Fibroblast of lung (primary cell): Measurements from ENCODE around the gene KLRB1. TPM values are rescaled to one million over a fixed set of nuclear protein-coding genes. Genes with fewer than 3 reads are reported as not detected.

Source experiments
- DNase-seq, 2 donors: peaks; one replicate each; pipeline versions ENCODE4 v3.0.0 to v3.0.0-alpha.2; 2010; ENCODE audit warnings: low read depth in 2 of 2
- H2AFZ ChIP-seq: 2 replicates; pipeline ENCODE4 v1.5.1; 2012; ENCODE audit warnings: low read length, control low read depth, inconsistent platforms
- H3K27ac ChIP-seq: 2 replicates; pipeline ENCODE4 v1.5.1; 2011; ENCODE audit warnings: low read length, control low read depth; ENCODE audit not compliant: insufficient read depth
- H3K27me3 ChIP-seq: 2 replicates; pipeline ENCODE4 v1.5.1; 2011; ENCODE audit warnings: mild to moderate bottlenecking, low read length; ENCODE audit not compliant: control insufficient read depth, insufficient read depth
- H3K36me3 ChIP-seq: 2 replicates; pipeline ENCODE4 v1.5.1; 2011; ENCODE audit warnings: low read length; ENCODE audit not compliant: control insufficient read depth, insufficient read depth
- H3K4me1 ChIP-seq: 2 replicates; pipeline ENCODE4 v1.5.1; 2011; ENCODE audit warnings: low read length; ENCODE audit not compliant: control insufficient read depth, insufficient read depth; ENCODE audit errors: extremely low read depth
- H3K4me2 ChIP-seq: 2 replicates; pipeline ENCODE4 v1.5.1; 2011; ENCODE audit warnings: low read length, control low read depth; ENCODE audit not compliant: insufficient read depth; ENCODE audit errors: extremely low read depth
- H3K4me3 ChIP-seq, 4 experiments: fragments of 200-600 bp in 1 of 4; sonication (generic) in 1 of 4; replicated peaks in 1 of 4; 2 replicates each; pipeline ENCODE4 v1.5.1; 2011 to 2016; ENCODE audit warnings: low read length in 4 of 4, low read depth in 3 of 4, mild to moderate bottlenecking in 3 of 4, control low read depth in 2 of 4, inconsistent platforms in 1 of 4, mixed read lengths in 1 of 4; ENCODE audit not compliant: insufficient read depth in 1 of 4; ENCODE audit errors: control extremely low read depth in 1 of 4
- H3K79me2 ChIP-seq: 2 replicates; pipeline ENCODE4 v1.5.1; 2012; ENCODE audit warnings: mild to moderate bottlenecking, low read length, inconsistent platforms; ENCODE audit not compliant: control insufficient read depth, insufficient read depth
- H3K9ac ChIP-seq: 2 replicates; pipeline ENCODE4 v1.5.1; 2011; ENCODE audit warnings: mild to moderate bottlenecking, low read length, control low read depth; ENCODE audit not compliant: insufficient read depth
- H3K9me3 ChIP-seq: 2 replicates; pipeline ENCODE4 v1.5.1; 2012; ENCODE audit warnings: low read depth, low read length; ENCODE audit not compliant: control insufficient read depth, insufficient read depth
- H4K20me1 ChIP-seq: 2 replicates; pipeline ENCODE4 v1.5.1; 2011; ENCODE audit warnings: low read length; ENCODE audit not compliant: control insufficient read depth, insufficient read depth; ENCODE audit errors: extremely low read depth
- EZH2 ChIP-seq: IDR thresholded peaks from 2 replicates; pipeline ENCODE4 v1.5.1; 2012; ENCODE audit warnings: low read length, control low read depth, mild to moderate bottlenecking; ENCODE audit errors: missing control alignments
- polyA plus RNA-seq, 2 donors: library from polyadenylated mRNA; depleted of rRNA in 1 of 2; stranded (reverse) in 1 of 2; unstranded in 1 of 2; fragments of >200 nt; gene quantifications; 2 replicates each; pipeline ENCODE4 v1.2.1, GENCODE V29; 2011 to 2012; ENCODE audit warnings: missing spikeins in 1 of 2
- total RNA-seq: library from RNA; depleted of rRNA; stranded (reverse); fragments of >200 nt; gene quantifications from 2 replicates; pipeline ENCODE4 v1.2.1, GENCODE V29; 2014
- TF ChIP-seq, protein P1 (sequence below), 2 donors: IDR thresholded peaks in 1 of 2; conservative IDR thresholded peaks in 1 of 2; 1 replicate in 1 of 2; 2 replicates in 1 of 2; pipeline ENCODE4 v1.5.1; 2011 to 2012; ENCODE audit warnings: low read length in 2 of 2, control low read depth in 1 of 2, inconsistent platforms in 1 of 2, low read depth in 1 of 2, mild to moderate bottlenecking in 1 of 2

KLRB1 gene
- total and polyA plus RNA-seq, 2 donors (not counting 1 experiment from before 2014, with no cell fraction given), result not detected

- H3K4me2 ChIP-seq, result no peak overlapping the region
- H4K20me1 ChIP-seq, result no peaks in the 10 kb centered on the region
- H3K4me3 ChIP-seq, result no peak overlapping the region
- no peaks in the 10 kb centered on the region for H3K27me3 ChIP-seq
- no peak overlapping the region for H3K27ac ChIP-seq
- H3K9me3 ChIP-seq, result no peaks in the 10 kb centered on the region
- TF ChIP-seq EZH2, result no peak
- TF ChIP-seq, protein P1, sequence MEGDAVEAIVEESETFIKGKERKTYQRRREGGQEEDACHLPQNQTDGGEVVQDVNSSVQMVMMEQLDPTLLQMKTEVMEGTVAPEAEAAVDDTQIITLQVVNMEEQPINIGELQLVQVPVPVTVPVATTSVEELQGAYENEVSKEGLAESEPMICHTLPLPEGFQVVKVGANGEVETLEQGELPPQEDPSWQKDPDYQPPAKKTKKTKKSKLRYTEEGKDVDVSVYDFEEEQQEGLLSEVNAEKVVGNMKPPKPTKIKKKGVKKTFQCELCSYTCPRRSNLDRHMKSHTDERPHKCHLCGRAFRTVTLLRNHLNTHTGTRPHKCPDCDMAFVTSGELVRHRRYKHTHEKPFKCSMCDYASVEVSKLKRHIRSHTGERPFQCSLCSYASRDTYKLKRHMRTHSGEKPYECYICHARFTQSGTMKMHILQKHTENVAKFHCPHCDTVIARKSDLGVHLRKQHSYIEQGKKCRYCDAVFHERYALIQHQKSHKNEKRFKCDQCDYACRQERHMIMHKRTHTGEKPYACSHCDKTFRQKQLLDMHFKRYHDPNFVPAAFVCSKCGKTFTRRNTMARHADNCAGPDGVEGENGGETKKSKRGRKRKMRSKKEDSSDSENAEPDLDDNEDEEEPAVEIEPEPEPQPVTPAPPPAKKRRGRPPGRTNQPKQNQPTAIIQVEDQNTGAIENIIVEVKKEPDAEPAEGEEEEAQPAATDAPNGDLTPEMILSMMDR (conservative IDR thresholded peaks at IDR 0.05 in 1 of 2, IDR thresholded peaks at IDR 0.05 in 1 of 2; ENCODE audit: low read depth in 1 of 2, low read length in 2 of 2), result no peak
- no peak overlapping the region for H2AFZ ChIP-seq
- no peak overlapping the region for H3K9ac ChIP-seq
- no peaks in the 10 kb centered on the region for H3K36me3 ChIP-seq
- H3K4me1 ChIP-seq, result no peaks in the 10 kb centered on the region
- DNase-seq, result no peak
- H3K79me2 ChIP-seq, result no peaks in the 10 kb centered on the region
Observed at GRCh38 chr12:9597365-9597764, 10.4 kb downstream of the KLRB1 start.

- Histone ChIP-seq H3K27me3 (no peaks in the 10 kb centered on the region), H3K27ac (no peak overlapping the region), H2AFZ (no peak overlapping the region), H3K4me1 (no peaks in the 10 kb centered on the region), H3K9ac (no peak overlapping the region), H4K20me1 (no peaks in the 10 kb centered on the region), H3K36me3 (no peaks in the 10 kb centered on the region), H3K4me2 (no peak overlapping the region), H3K4me3 (no peak overlapping the region), H3K79me2 (no peaks in the 10 kb centered on the region), H3K9me3 (no peaks in the 10 kb centered on the region)
- no peak for DNase-seq
- TF ChIP-seq, protein P1 (conservative IDR thresholded peaks at IDR 0.05 in 1 of 2, IDR thresholded peaks at IDR 0.05 in 1 of 2; ENCODE audit: low read depth in 1 of 2, low read length in 2 of 2), result no peak
- TF ChIP-seq EZH2, result no peak
Observed at GRCh38 chr12:9590441-9590840, 17.3 kb downstream of the KLRB1 start.

DNA sequence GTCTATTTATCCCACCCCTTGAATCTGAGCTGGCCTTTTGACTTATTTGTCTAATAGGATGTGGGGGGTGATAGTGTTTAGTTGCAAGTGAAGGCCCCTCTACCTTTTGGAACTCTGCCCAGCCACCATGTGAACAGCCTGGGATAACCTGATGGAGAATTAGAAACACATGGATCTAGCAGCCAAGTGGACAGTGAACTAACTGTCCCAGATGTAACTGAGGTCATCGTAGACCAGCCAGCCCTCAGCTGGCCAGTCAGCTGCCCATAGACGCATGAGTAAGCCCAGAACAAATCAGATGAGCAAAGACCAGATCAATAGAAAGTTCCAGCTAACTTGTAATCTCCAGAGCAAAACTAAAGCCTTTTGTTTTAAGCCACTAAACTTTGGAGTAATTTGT, 19.0 kb downstream of the KLRB1 start:
- no peak overlapping the region for H2AFZ ChIP-seq
- no peak overlapping the region for H3K4me3 ChIP-seq
- no peaks in the 10 kb centered on the region for H3K9me3 ChIP-seq
- H3K4me2 ChIP-seq, result no peak overlapping the region
- H3K27me3 ChIP-seq, result no peaks in the 10 kb centered on the region
- H3K79me2 ChIP-seq, result no peaks in the 10 kb centered on the region
- H3K4me1 ChIP-seq, result no peaks in the 10 kb centered on the region
- no peak overlapping the region for H3K9ac ChIP-seq
- no peaks in the 10 kb centered on the region for H3K36me3 ChIP-seq
- no peaks in the 10 kb centered on the region for H4K20me1 ChIP-seq
- no peak for DNase-seq
- no peak overlapping the region for H3K27ac ChIP-seq
- TF ChIP-seq, protein P1 (conservative IDR thresholded peaks at IDR 0.05 in 1 of 2, IDR thresholded peaks at IDR 0.05 in 1 of 2; ENCODE audit: low read depth in 1 of 2, low read length in 2 of 2), result no peak
